Measurements from ENCODE around the gene DES.

GRCh38 chr2:219423652-219424377 lies 5.6 kb downstream of the DES start:
- no peak for TF ChIP-seq SPI1 (IDR thresholded peaks at IDR 0.05; ENCODE audit: low read depth, low read length)
- TF ChIP-seq TAF1 (IDR thresholded peaks at IDR 0.05; ENCODE audit: low read depth, low read length): no peak
- TF ChIP-seq POLR2AphosphoS5 (IDR thresholded peaks at IDR 0.05; ENCODE audit: low read depth, low read length): no peak
- no peak for TF ChIP-seq PAX5 (IDR thresholded peaks at IDR 0.05; ENCODE audit: insufficient read depth, low read length, severe bottlenecking)
- TF ChIP-seq POLR2A (IDR thresholded peaks at IDR 0.05; ENCODE audit: low read depth, low read length): no peak
- TF ChIP-seq POU2F2 (IDR thresholded peaks at IDR 0.05; ENCODE audit: low read depth, low read length): no peak

Measured in GM12891 (cell line).